Smooth muscle cell (in vitro differentiated cells): ENCODE data around the gene BNC2. TPM values are rescaled to one million over a fixed set of nuclear protein-coding genes. Genes with fewer than 3 reads are reported as not detected.

Source experiments
- DNase-seq: peaks from one replicate; lab custom pipeline; 2025; ENCODE audit not compliant: unreplicated experiment; lab: John Stamatoyannopoulos, UW
- H2AFZ ChIP-seq: fragments of 200-600 bp; sonication (generic); 2 replicates; pipeline ENCODE4 v1.6.0; 2016; ENCODE audit warnings: antibody characterized with exemption, low read depth, mild to moderate bottlenecking
- H3F3A ChIP-seq: fragments of 200-600 bp; sonication (generic); 2 replicates; pipeline ENCODE4 v1.6.0; 2017; ENCODE audit warnings: antibody characterized with exemption, low read depth
- H3K27ac ChIP-seq: fragments of 200-600 bp; sonication (generic); 2 replicates; pipeline ENCODE4 v1.5.1; 2016; ENCODE audit warnings: low read depth, mild to moderate bottlenecking
- H3K27me3 ChIP-seq: fragments of 200-600 bp; sonication (generic); 2 replicates; pipeline ENCODE4 v1.6.1; 2016; ENCODE audit warnings: low read depth, mild to moderate bottlenecking
- H3K36me3 ChIP-seq: fragments of 200-600 bp; sonication (generic); 2 replicates; pipeline ENCODE4 v1.5.1; 2016; ENCODE audit warnings: low read depth
- H3K4me1 ChIP-seq: fragments of 200-600 bp; sonication (generic); 2 replicates; pipeline ENCODE4 v1.5.1; 2016; ENCODE audit warnings: low read depth
- H3K4me2 ChIP-seq: fragments of 200-600 bp; sonication (generic); 2 replicates; pipeline ENCODE4 v1.6.0; 2016; ENCODE audit warnings: mild to moderate bottlenecking
- H3K4me3 ChIP-seq: fragments of 200-600 bp; sonication (generic); 2 replicates; pipeline ENCODE4 v1.5.1; 2016; ENCODE audit warnings: mild to moderate bottlenecking
- H3K79me2 ChIP-seq: fragments of 200-600 bp; sonication (generic); 2 replicates; pipeline ENCODE4 v1.6.0; 2016; ENCODE audit warnings: low read depth, mild to moderate bottlenecking
- H3K9ac ChIP-seq: fragments of 200-600 bp; sonication (generic); 2 replicates; pipeline ENCODE4 v1.6.0; 2016; ENCODE audit warnings: low read depth
- H3K9me3 ChIP-seq: fragments of 200-600 bp; sonication (generic); replicated peaks from 2 replicates; pipeline ENCODE4 v1.5.1; 2016; ENCODE audit warnings: low read depth
- H4K20me1 ChIP-seq: fragments of 200-600 bp; sonication (generic); 2 replicates; pipeline ENCODE4 v1.6.0; 2016; ENCODE audit warnings: low read depth
- CTCF ChIP-seq: fragments of 200-600 bp; sonication (generic); IDR thresholded peaks from 2 replicates; pipeline ENCODE4 v1.5.1; 2017; ENCODE audit warnings: borderline replicate concordance, mild to moderate bottlenecking, antibody characterized with exemption; ENCODE audit not compliant: insufficient read depth, poor library complexity, severe bottlenecking
- WGBS: methylation state at CpG from one replicate; pipeline ENCODE4 v1.1.7; 2016; ENCODE audit warnings: low lambda C conversion rate; 5-methylcytosine and 5-hydroxymethylcytosine counted together
- polyA plus RNA-seq: library from polyadenylated mRNA; unstranded; fragments of >200 nt; fragmentation: Nextera tagmentation; extraction: Ambion mirVana; gene quantifications from 2 replicates; pipeline ENCODE4 v1.2.1, GENCODE V29; 2016
- total RNA-seq: library from RNA; depleted of rRNA; stranded (reverse); fragments of >200 nt; gene quantifications from 2 replicates; pipeline ENCODE4 v1.2.3, GENCODE V29; 2014

BNC2 gene
- total and polyA plus RNA-seq, 2 experiments from 2014 or later, result 11.6 to 13.5 TPM

GRCh38 chr9:16407617-16408016 is 462.9 kb downstream of the BNC2 start:
- H3K9me3 ChIP-seq, result no peaks in the 10 kb centered on the region

GRCh38 chr9:16406526-16407225 is 463.8 kb downstream of the BNC2 start:
- no peak overlapping the region for H3K4me2 ChIP-seq
- no peaks in the 10 kb centered on the region for H3K9me3 ChIP-seq
- DNase-seq, result no peak
- H3K27ac ChIP-seq, result no peak overlapping the region
- no peaks in the 10 kb centered on the region for H3K4me1 ChIP-seq
- H3K36me3 ChIP-seq, result no peaks in the 10 kb centered on the region
- no peak for TF ChIP-seq CTCF
- H3F3A ChIP-seq, result no peaks in the 10 kb centered on the region
- no peaks in the 10 kb centered on the region for H4K20me1 ChIP-seq
- H3K79me2 ChIP-seq, result no peaks in the 10 kb centered on the region
- WGBS, result 81% methylated on average over 12 of the region's 12 CpGs
- H3K4me3 ChIP-seq, result no peak overlapping the region
- no peak overlapping the region for H2AFZ ChIP-seq
- no peak overlapping the region for H3K9ac ChIP-seq
- no peaks in the 10 kb centered on the region for H3K27me3 ChIP-seq

More at GRCh38 chr9:16407617-16408016, 462.9 kb downstream of the BNC2 start:
- H3F3A ChIP-seq, result no peaks in the 10 kb centered on the region
- no peak for TF ChIP-seq CTCF
- H3K4me3 ChIP-seq, result no peak overlapping the region
- H3K4me1 ChIP-seq, result no peaks in the 10 kb centered on the region
- H3K27ac ChIP-seq, result no peak overlapping the region
- H3K27me3 ChIP-seq, result no peaks in the 10 kb centered on the region
- no peak overlapping the region for H3K9ac ChIP-seq
- no peak overlapping the region for H3K4me2 ChIP-seq
- DNase-seq, result no peak
- no peaks in the 10 kb centered on the region for H3K36me3 ChIP-seq
- WGBS, result 91% methylated on average over 2 of the region's 2 CpGs
- no peaks in the 10 kb centered on the region for H4K20me1 ChIP-seq
- no peak overlapping the region for H2AFZ ChIP-seq
- no peaks in the 10 kb centered on the region for H3K79me2 ChIP-seq

GRCh38 chr9:16405421-16405820 is 465.0 kb downstream of the BNC2 start:
- no peak for TF ChIP-seq CTCF
- no peak overlapping the region for H3K4me2 ChIP-seq
- H3K4me3 ChIP-seq, result no peak overlapping the region
- H3K36me3 ChIP-seq, result no peaks in the 10 kb centered on the region
- H3K9me3 ChIP-seq, result no peaks in the 10 kb centered on the region
- H4K20me1 ChIP-seq, result no peaks in the 10 kb centered on the region
- no peaks in the 10 kb centered on the region for H3K4me1 ChIP-seq
- 83% methylated on average over 3 of the region's 3 CpGs for WGBS
- no peaks in the 10 kb centered on the region for H3K79me2 ChIP-seq
- H3K27me3 ChIP-seq, result no peaks in the 10 kb centered on the region
- no peaks in the 10 kb centered on the region for H3F3A ChIP-seq
- no peak overlapping the region for H3K9ac ChIP-seq
- H2AFZ ChIP-seq, result no peak overlapping the region
- no peak overlapping the region for H3K27ac ChIP-seq
- DNase-seq, result no peak

GRCh38 chr9:16401701-16402100 is 468.8 kb downstream of the BNC2 start:
- TF ChIP-seq CTCF, result no peak
- Histone ChIP-seq H3K9me3 (no peaks in the 10 kb centered on the region), H3K9ac (no peak overlapping the region), H3K36me3 (no peaks in the 10 kb centered on the region), H3F3A (no peaks in the 10 kb centered on the region), H3K4me3 (no peak overlapping the region), H2AFZ (no peak overlapping the region), H3K4me2 (no peak overlapping the region), H3K4me1 (no peaks in the 10 kb centered on the region), H3K79me2 (no peaks in the 10 kb centered on the region), H3K27ac (no peak overlapping the region), H3K27me3 (no peaks in the 10 kb centered on the region), H4K20me1 (no peaks in the 10 kb centered on the region)
- no peak for DNase-seq
- WGBS, result 94% methylated on average over 6 of the region's 6 CpGs
